GM23338 (cell line): Measurements from ENCODE around the gene COL8A1. TPM values are rescaled to one million over a fixed set of nuclear protein-coding genes. Genes with fewer than 3 reads are reported as not detected.

Experiments used
- ATAC-seq: fragments of 200-7000 bp; cut with Tn5 transposase; 3 replicates; pipeline ENCODE4 v1.9.1; 2020
- DNase-seq: peaks from one replicate; pipeline ENCODE4 v3.0.0-alpha.2; 2015; ENCODE audit warnings: low spot score
- H2AFZ ChIP-seq: fragments of 200-600 bp; sonication (generic); 2 replicates; pipeline ENCODE4 v1.8.0; 2016; ENCODE audit warnings: antibody characterized with exemption, mild to moderate bottlenecking, moderate library complexity
- H3F3A ChIP-seq: fragments of 200-600 bp; sonication (generic); replicated peaks from 2 replicates; pipeline ENCODE4 v1.8.0; 2017; ENCODE audit warnings: antibody characterized with exemption, mixed run types, low read depth
- H3K27ac ChIP-seq: fragments of 200-600 bp; sonication (generic); 2 replicates; pipeline ENCODE4 v1.6.1; 2016; ENCODE audit warnings: low read depth
- H3K27me3 ChIP-seq: fragments of 200-600 bp; sonication (generic); 2 replicates; pipeline ENCODE4 v1.8.0; 2016; ENCODE audit warnings: mild to moderate bottlenecking, mixed run types, moderate library complexity; ENCODE audit not compliant: insufficient read depth
- H3K36me3 ChIP-seq: fragments of 200-600 bp; sonication (generic); 2 replicates; pipeline ENCODE4 v1.8.0; 2016; ENCODE audit warnings: mild to moderate bottlenecking; ENCODE audit not compliant: insufficient read depth
- H3K4me1 ChIP-seq: fragments of 200-600 bp; sonication (generic); 2 replicates; pipeline ENCODE4 v1.8.0; 2016; ENCODE audit warnings: mild to moderate bottlenecking, moderate library complexity; ENCODE audit not compliant: insufficient read depth
- H3K4me2 ChIP-seq: fragments of 200-600 bp; sonication (generic); 2 replicates; pipeline ENCODE4 v1.7.1; 2017; ENCODE audit warnings: mixed run types
- H3K4me3 ChIP-seq: fragments of 200-600 bp; sonication (generic); 2 replicates; pipeline ENCODE4 v1.6.1; 2016; ENCODE audit warnings: mixed run types
- H3K79me2 ChIP-seq: fragments of 200-600 bp; sonication (generic); replicated peaks from 2 replicates; pipeline ENCODE4 v1.8.0; 2017; ENCODE audit warnings: mild to moderate bottlenecking; ENCODE audit not compliant: insufficient read depth
- H3K9me2 ChIP-seq: fragments of 200-600 bp; sonication (generic); 2 replicates; pipeline ENCODE4 v1.8.0; 2017; ENCODE audit not compliant: insufficient read depth
- H4K20me1 ChIP-seq: fragments of 200-600 bp; sonication (generic); replicated peaks from 2 replicates; pipeline ENCODE4 v1.8.0; 2017; ENCODE audit warnings: mild to moderate bottlenecking; ENCODE audit not compliant: insufficient read depth
- H3K27ac Mint-ChIP-seq: 2 replicates; pipeline ENCODE4 v1.8.0; 2020; ENCODE audit warnings: inconsistent platforms, mild to moderate bottlenecking, moderate library complexity, mixed read lengths
- H3K27me3 Mint-ChIP-seq: 3 replicates; pipeline ENCODE4 v1.8.0; 2022; ENCODE audit warnings: low read depth, mild to moderate bottlenecking, moderate library complexity, mixed read lengths, inconsistent platforms; ENCODE audit not compliant: insufficient read depth, poor library complexity
- H3K36me3 Mint-ChIP-seq: 3 replicates; pipeline ENCODE4 v1.8.0; 2021; ENCODE audit warnings: low read depth, mild to moderate bottlenecking, inconsistent platforms, moderate library complexity, mixed read lengths
- H3K4me1 Mint-ChIP-seq: 3 replicates; pipeline ENCODE4 v1.8.0; 2020; ENCODE audit warnings: mild to moderate bottlenecking, inconsistent platforms, mixed read lengths
- H3K4me3 Mint-ChIP-seq: 3 replicates; pipeline ENCODE4 v1.8.0; 2021; ENCODE audit warnings: moderate library complexity, mild to moderate bottlenecking, inconsistent platforms, mixed read lengths
- H3K9me3 Mint-ChIP-seq: 3 replicates; pipeline ENCODE4 v1.8.0; 2020; ENCODE audit warnings: moderate library complexity, mild to moderate bottlenecking, inconsistent platforms, mixed read lengths
- CREB1 ChIP-seq: fragments of 250-450 bp; sonication (Bioruptor Pico); IDR thresholded peaks from 2 replicates; pipeline ENCODE4 v1.5.0; 2020; ENCODE audit warnings: low read depth, mild to moderate bottlenecking, moderate library complexity
- CTCF ChIP-seq, 2 experiments: fragments of 200-600 bp in 1 of 2; sonication (generic) in 1 of 2; conservative IDR thresholded peaks; 2 replicates each; pipeline versions ENCODE4 v1.5.1 to v1.6.1; 2016 to 2017; ENCODE audit warnings: antibody characterized with exemption in 2 of 2, low read depth in 2 of 2, mild to moderate bottlenecking in 2 of 2, moderate library complexity in 1 of 2
- ETS1 ChIP-seq: IDR thresholded peaks from 2 replicates; pipeline ENCODE4 v1.6.1; 2016; ENCODE audit warnings: antibody characterized with exemption
- EZH2 ChIP-seq: fragments of 200-600 bp; sonication (generic); IDR thresholded peaks from one replicate; pipeline ENCODE4 v1.8.0; 2017; ENCODE audit warnings: antibody characterized with exemption, mild to moderate bottlenecking, low read depth; ENCODE audit not compliant: unreplicated experiment
- EZH2phosphoT487 ChIP-seq: fragments of 200-600 bp; sonication (generic); IDR thresholded peaks from one replicate; pipeline ENCODE4 v1.8.1; 2018; ENCODE audit warnings: antibody characterized with exemption; ENCODE audit not compliant: unreplicated experiment
- JUNB ChIP-seq: IDR thresholded peaks from one replicate; pipeline ENCODE4 v1.6.1; 2016; ENCODE audit warnings: antibody characterized with exemption; ENCODE audit not compliant: unreplicated experiment
- NANOG ChIP-seq: IDR thresholded peaks from 2 replicates; pipeline ENCODE4 v1.6.1; 2016; ENCODE audit warnings: antibody characterized with exemption, borderline replicate concordance
- POLR2AphosphoS5 ChIP-seq: IDR thresholded peaks from 2 replicates; pipeline ENCODE4 v1.6.1; 2016; ENCODE audit warnings: antibody characterized with exemption, low read depth
- REST ChIP-seq: IDR thresholded peaks from one replicate; pipeline ENCODE4 v1.6.1; 2018; ENCODE audit warnings: antibody characterized with exemption; ENCODE audit not compliant: unreplicated experiment
- STAT1 ChIP-seq: IDR thresholded peaks from one replicate; pipeline ENCODE4 v1.6.1; 2016; ENCODE audit warnings: antibody characterized with exemption; ENCODE audit not compliant: unreplicated experiment
- ZNF114 ChIP-seq: fragments of 250-450 bp; sonication (Bioruptor Pico); IDR thresholded peaks from 2 replicates; pipeline ENCODE4 v1.5.0; 2020; ENCODE audit warnings: mild to moderate bottlenecking, moderate library complexity
- ZNF331 ChIP-seq: fragments of 250-450 bp; sonication (Bioruptor Pico); IDR thresholded peaks from 2 replicates; pipeline ENCODE4 v1.5.0; 2020; ENCODE audit warnings: low read depth, mild to moderate bottlenecking, moderate library complexity
- ZNF462 ChIP-seq: fragments of 250-450 bp; sonication (Bioruptor Pico); IDR thresholded peaks from 2 replicates; pipeline ENCODE4 v1.5.0; 2020; ENCODE audit warnings: mild to moderate bottlenecking, moderate library complexity
- polyA plus RNA-seq: library from polyadenylated mRNA; unstranded; fragments of >200 nt; fragmentation: Nextera tagmentation; extraction: Ambion mirVana; gene quantifications from 2 replicates; pipeline ENCODE4 v1.2.1, GENCODE V29; 2016
- total RNA-seq: library from RNA; depleted of rRNA; stranded (reverse); fragments of >200 nt; shearing (Covaris generic); gene quantifications from 2 replicates; pipeline ENCODE4 v1.2.3, GENCODE V29; 2014

Gene COL8A1
- total and polyA plus RNA-seq, 2 experiments from 2014 or later = 0.26 to 0.97 TPM

- Histone ChIP-seq H3F3A (no peaks in the 10 kb centered on the region), H3K9me2 (no peaks in the 10 kb centered on the region), H3K27ac (no peak overlapping the region), H3K27me3 (no peaks in the 10 kb centered on the region), H3K4me1 (no peaks in the 10 kb centered on the region), H3K4me3 (no peak overlapping the region), H4K20me1 (no peaks in the 10 kb centered on the region), H3K4me2 (no peak overlapping the region), H3K36me3 (no peaks in the 10 kb centered on the region; the same call in 1 of the 2 replicates), H2AFZ (no peak overlapping the region), H3K79me2 (no peaks in the 10 kb centered on the region)
- H3K27me3 Mint-ChIP-seq = no peaks in the 10 kb centered on the region
- no peak for ATAC-seq
- no peak for TF ChIP-seq ZNF462 (CRISPR knock-in tag)
- TF ChIP-seq ETS1 = no peak
- TF ChIP-seq POLR2AphosphoS5 = no peak
- TF ChIP-seq CREB1 (CRISPR knock-in tag) = no peak
- no peak for TF ChIP-seq CTCF (conservative IDR thresholded peaks at IDR 0.05; ENCODE audit: low read depth in 2 of 2)
- TF ChIP-seq EZH2 = no peak
- no peak for TF ChIP-seq NANOG
- no peak for TF ChIP-seq ZNF331 (CRISPR knock-in tag)
- TF ChIP-seq REST = no peak
- no peak for TF ChIP-seq JUNB
- TF ChIP-seq EZH2phosphoT487 = no peak
- TF ChIP-seq ZNF114 (CRISPR knock-in tag) = no peak
- no peak for TF ChIP-seq STAT1
- H3K36me3 Mint-ChIP-seq = peaks cover 19% of the 10 kb centered on the region
- no peaks in the 10 kb centered on the region; the same call in 2 of the 3 replicates for H3K4me1 Mint-ChIP-seq
- H3K4me3 Mint-ChIP-seq = no peak overlapping the region
- peaks cover 24% of the 10 kb centered on the region for H3K9me3 Mint-ChIP-seq
- no peak overlapping the region for H3K27ac Mint-ChIP-seq
- DNase-seq = no peak
These were observed 103.2 kb downstream of the COL8A1 start for GRCh38 chr3:99741588-99741987.
